Measurements from ENCODE around the gene HSPA13. TPM values are rescaled to one million over a fixed set of nuclear protein-coding genes. Genes with fewer than 3 reads are reported as not detected.

The HSPA13 gene
- total RNA-seq, 1 experiment from 2014 or later, result 28.6 TPM

DNA sequence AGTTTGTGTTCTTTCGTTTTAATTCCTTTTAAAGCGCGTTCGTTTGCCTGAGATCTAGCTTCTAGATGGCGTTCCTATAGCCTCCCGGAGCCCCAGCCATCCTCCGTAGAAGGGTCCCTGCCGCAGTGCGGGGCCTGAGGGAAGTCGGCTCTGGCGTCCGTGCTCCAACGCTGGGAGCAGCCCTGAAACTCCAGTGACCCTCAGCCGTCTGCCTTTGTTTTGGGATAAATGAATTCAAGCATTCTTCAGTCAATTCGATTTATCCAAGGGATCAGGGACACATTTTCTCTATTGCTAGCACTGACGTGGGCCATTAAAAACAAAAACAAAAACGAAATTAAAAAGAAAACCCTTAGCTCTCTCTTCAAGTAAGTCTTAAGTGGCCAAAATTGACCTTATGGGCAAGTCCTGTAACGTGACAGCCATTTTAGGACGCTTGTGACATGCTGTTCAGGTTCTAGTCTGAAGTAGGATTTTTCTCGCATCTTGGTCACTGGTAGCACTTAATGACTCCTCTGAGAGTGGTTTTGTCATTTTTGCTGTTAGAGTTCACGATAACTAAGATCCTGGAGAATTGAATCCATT, 742 bp upstream of the HSPA13 start (continued):
- TF ChIP-seq, protein P1, sequence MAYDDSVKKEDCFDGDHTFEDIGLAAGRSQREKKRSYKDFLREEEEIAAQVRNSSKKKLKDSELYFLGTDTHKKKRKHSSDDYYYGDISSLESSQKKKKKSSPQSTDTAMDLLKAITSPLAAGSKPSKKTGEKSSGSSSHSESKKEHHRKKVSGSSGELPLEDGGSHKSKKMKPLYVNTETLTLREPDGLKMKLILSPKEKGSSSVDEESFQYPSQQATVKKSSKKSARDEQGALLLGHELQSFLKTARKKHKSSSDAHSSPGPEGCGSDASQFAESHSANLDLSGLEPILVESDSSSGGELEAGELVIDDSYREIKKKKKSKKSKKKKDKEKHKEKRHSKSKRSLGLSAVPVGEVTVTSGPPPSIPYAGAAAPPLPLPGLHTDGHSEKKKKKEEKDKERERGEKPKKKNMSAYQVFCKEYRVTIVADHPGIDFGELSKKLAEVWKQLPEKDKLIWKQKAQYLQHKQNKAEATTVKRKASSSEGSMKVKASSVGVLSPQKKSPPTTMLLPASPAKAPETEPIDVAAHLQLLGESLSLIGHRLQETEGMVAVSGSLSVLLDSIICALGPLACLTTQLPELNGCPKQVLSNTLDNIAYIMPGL (CRISPR knock-in tag; IDR thresholded peaks at IDR 0.05), result no peak
- no peak for TF ChIP-seq SMAD4 (CRISPR knock-in tag; IDR thresholded peaks at IDR 0.05)

DNA sequence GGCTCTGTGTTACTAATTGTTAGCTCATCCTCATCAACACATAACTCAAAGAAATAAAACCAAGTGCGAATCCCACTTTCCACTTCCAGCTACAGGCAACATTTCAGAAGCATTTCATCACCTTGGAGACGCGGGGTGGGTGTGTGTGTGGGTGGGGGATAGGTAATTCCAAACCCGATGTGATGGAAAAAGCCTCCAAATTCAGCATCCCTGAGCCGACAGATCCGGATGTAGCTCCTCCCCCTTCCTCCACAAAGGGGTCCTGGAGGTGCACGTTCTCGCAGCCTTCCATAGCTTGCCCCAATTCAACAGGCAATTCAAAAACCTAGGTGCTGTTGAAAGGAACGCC, 486 bp downstream of the HSPA13 start:
- TF ChIP-seq ZNF416 (CRISPR knock-in tag; IDR thresholded peaks at IDR 0.05) (no peak), PRRX2 (CRISPR knock-in tag; IDR thresholded peaks at IDR 0.05) (no peak), KAT7 (CRISPR knock-in tag; IDR thresholded peaks at IDR 0.05; ENCODE audit: borderline replicate concordance) (no peak)
- TF ChIP-seq, protein P2, sequence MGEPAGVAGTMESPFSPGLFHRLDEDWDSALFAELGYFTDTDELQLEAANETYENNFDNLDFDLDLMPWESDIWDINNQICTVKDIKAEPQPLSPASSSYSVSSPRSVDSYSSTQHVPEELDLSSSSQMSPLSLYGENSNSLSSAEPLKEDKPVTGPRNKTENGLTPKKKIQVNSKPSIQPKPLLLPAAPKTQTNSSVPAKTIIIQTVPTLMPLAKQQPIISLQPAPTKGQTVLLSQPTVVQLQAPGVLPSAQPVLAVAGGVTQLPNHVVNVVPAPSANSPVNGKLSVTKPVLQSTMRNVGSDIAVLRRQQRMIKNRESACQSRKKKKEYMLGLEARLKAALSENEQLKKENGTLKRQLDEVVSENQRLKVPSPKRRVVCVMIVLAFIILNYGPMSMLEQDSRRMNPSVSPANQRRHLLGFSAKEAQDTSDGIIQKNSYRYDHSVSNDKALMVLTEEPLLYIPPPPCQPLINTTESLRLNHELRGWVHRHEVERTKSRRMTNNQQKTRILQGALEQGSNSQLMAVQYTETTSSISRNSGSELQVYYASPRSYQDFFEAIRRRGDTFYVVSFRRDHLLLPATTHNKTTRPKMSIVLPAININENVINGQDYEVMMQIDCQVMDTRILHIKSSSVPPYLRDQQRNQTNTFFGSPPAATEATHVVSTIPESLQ (CRISPR knock-in tag; IDR thresholded peaks at IDR 0.05), result no peak
- ChIA-PET CTCF (interaction anchor here (0.6 to 1.1 kb wide), 4 partner anchors 21 to 482 kb away, joined by 3 to 5 read pairs (median 3); no protein-coding TSS in a partner anchor), POLR2A (interaction anchor here (0.6 to 1.5 kb wide), 3 partner anchors 11 to 114 kb away, joined by 3 to 6 read pairs (median 6); no protein-coding TSS in a partner anchor)
- Mint-ChIP-seq H3K36me3 (peaks cover 17% of the 10 kb centered on the region), H3K4me3 (peak overlapping the region; percentile 100), H3K4me1 (peaks cover 22% of the 10 kb centered on the region), H3K9me3 (no peaks in the 10 kb centered on the region), H3K27me3 (ENCODE audit: low read depth) (no peaks in the 10 kb centered on the region; the same call in 1 of the 2 replicates), H3K27ac (peak overlapping the region; percentile 99)
- DNase-seq (ENCODE audit: low spot score) (peak; percentile 45), ATAC-seq (peak; percentile 14; the same call in 1 of the 2 replicates)

DNA sequence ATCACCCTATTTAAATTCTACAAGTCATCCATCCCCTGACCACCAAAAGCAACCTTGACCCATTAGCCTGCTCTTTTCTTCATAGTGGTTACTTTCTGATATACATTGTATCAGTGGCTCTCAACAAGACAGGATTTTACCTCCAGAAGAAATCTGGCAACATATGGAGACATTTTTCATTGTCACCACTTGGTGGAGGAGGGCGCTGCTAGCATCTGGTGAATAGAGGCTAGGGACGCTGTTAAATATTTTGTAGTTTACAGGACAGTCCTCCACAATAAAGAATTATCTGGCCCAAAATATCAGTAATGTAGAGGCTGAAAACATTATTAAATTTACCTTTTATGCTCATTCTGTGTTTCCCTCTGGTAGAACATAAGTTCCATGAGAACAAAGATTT, 6.1 kb downstream of the HSPA13 start:
- ATAC-seq, result no peak
- H3K4me1 Mint-ChIP-seq, result peaks cover 12% of the 10 kb centered on the region
- H3K36me3 Mint-ChIP-seq, result peaks cover 48% of the 10 kb centered on the region
- H3K27ac Mint-ChIP-seq, result 0 out of 2 replicates have a peak overlapping the region, but pooled peaks have one; percentile 46
- H3K27me3 Mint-ChIP-seq (ENCODE audit: low read depth), result no peaks in the 10 kb centered on the region
- no peaks in the 10 kb centered on the region for H3K9me3 Mint-ChIP-seq
- no peak overlapping the region for H3K4me3 Mint-ChIP-seq
- ChIA-PET CTCF (no interaction called here), POLR2A (no interaction called here)
- DNase-seq (ENCODE audit: low spot score), result no peak
- TF ChIP-seq ZNF423 (CRISPR knock-in tag; IDR thresholded peaks at IDR 0.05) (no peak), NR3C1 (CRISPR knock-in tag; conservative IDR thresholded peaks at IDR 0.05; ENCODE audit: low read depth) (no peak), TCF7 (CRISPR knock-in tag; IDR thresholded peaks at IDR 0.05; ENCODE audit: low read depth) (no peak), TEAD1 (CRISPR knock-in tag; IDR thresholded peaks at IDR 0.05) (no peak), ETV6 (CRISPR knock-in tag; IDR thresholded peaks at IDR 0.05) (no peak)
- TF ChIP-seq, protein P3, sequence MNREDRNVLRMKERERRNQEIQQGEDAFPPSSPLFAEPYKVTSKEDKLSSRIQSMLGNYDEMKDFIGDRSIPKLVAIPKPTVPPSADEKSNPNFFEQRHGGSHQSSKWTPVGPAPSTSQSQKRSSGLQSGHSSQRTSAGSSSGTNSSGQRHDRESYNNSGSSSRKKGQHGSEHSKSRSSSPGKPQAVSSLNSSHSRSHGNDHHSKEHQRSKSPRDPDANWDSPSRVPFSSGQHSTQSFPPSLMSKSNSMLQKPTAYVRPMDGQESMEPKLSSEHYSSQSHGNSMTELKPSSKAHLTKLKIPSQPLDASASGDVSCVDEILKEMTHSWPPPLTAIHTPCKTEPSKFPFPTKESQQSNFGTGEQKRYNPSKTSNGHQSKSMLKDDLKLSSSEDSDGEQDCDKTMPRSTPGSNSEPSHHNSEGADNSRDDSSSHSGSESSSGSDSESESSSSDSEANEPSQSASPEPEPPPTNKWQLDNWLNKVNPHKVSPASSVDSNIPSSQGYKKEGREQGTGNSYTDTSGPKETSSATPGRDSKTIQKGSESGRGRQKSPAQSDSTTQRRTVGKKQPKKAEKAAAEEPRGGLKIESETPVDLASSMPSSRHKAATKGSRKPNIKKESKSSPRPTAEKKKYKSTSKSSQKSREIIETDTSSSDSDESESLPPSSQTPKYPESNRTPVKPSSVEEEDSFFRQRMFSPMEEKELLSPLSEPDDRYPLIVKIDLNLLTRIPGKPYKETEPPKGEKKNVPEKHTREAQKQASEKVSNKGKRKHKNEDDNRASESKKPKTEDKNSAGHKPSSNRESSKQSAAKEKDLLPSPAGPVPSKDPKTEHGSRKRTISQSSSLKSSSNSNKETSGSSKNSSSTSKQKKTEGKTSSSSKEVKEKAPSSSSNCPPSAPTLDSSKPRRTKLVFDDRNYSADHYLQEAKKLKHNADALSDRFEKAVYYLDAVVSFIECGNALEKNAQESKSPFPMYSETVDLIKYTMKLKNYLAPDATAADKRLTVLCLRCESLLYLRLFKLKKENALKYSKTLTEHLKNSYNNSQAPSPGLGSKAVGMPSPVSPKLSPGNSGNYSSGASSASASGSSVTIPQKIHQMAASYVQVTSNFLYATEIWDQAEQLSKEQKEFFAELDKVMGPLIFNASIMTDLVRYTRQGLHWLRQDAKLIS (CRISPR knock-in tag; IDR thresholded peaks at IDR 0.05; ENCODE audit: borderline replicate concordance), result no peak
- TF ChIP-seq, protein P4, sequence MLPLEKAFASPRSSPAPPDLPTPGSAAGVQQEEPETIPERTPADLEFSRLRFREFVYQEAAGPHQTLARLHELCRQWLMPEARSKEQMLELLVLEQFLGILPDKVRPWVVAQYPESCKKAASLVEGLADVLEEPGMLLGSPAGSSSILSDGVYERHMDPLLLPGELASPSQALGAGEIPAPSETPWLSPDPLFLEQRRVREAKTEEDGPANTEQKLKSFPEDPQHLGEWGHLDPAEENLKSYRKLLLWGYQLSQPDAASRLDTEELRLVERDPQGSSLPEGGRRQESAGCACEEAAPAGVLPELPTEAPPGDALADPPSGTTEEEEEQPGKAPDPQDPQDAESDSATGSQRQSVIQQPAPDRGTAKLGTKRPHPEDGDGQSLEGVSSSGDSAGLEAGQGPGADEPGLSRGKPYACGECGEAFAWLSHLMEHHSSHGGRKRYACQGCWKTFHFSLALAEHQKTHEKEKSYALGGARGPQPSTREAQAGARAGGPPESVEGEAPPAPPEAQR (CRISPR knock-in tag; IDR thresholded peaks at IDR 0.05), result no peak
- TF ChIP-seq, protein P5, sequence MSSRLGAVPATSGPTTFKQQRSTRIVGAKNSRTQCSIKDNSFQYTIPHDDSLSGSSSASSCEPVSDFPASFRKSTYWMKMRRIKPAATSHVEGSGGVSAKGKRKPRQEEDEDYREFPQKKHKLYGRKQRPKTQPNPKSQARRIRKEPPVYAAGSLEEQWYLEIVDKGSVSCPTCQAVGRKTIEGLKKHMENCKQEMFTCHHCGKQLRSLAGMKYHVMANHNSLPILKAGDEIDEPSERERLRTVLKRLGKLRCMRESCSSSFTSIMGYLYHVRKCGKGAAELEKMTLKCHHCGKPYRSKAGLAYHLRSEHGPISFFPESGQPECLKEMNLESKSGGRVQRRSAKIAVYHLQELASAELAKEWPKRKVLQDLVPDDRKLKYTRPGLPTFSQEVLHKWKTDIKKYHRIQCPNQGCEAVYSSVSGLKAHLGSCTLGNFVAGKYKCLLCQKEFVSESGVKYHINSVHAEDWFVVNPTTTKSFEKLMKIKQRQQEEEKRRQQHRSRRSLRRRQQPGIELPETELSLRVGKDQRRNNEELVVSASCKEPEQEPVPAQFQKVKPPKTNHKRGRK (CRISPR knock-in tag; IDR thresholded peaks at IDR 0.05; ENCODE audit: borderline replicate concordance), result no peak
- TF ChIP-seq, protein P6, sequence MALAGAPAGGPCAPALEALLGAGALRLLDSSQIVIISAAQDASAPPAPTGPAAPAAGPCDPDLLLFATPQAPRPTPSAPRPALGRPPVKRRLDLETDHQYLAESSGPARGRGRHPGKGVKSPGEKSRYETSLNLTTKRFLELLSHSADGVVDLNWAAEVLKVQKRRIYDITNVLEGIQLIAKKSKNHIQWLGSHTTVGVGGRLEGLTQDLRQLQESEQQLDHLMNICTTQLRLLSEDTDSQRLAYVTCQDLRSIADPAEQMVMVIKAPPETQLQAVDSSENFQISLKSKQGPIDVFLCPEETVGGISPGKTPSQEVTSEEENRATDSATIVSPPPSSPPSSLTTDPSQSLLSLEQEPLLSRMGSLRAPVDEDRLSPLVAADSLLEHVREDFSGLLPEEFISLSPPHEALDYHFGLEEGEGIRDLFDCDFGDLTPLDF (CRISPR knock-in tag; IDR thresholded peaks at IDR 0.05), result no peak
- TF ChIP-seq, protein P7, sequence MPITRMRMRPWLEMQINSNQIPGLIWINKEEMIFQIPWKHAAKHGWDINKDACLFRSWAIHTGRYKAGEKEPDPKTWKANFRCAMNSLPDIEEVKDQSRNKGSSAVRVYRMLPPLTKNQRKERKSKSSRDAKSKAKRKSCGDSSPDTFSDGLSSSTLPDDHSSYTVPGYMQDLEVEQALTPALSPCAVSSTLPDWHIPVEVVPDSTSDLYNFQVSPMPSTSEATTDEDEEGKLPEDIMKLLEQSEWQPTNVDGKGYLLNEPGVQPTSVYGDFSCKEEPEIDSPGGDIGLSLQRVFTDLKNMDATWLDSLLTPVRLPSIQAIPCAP (CRISPR knock-in tag; IDR thresholded peaks at IDR 0.05), result no peak
- TF ChIP-seq, protein P1 (CRISPR knock-in tag; IDR thresholded peaks at IDR 0.05), result no peak

All from WTC11 (cell line).